ENCODE results near the gene TFDP1. TPM values are rescaled to one million over a fixed set of nuclear protein-coding genes. Genes with fewer than 3 reads are reported as not detected.

TFDP1 gene
- polyA plus RNA-seq, 3 donors: 30.3 to 54.0 (median 37.6) TPM

- peaks cover 4 to 28% of the 10 kb centered on the region in 2 donors for H3K36me3 ChIP-seq (replicated peaks in 1 of 2; ENCODE audit: control insufficient read depth in 1 of 2, insufficient read depth in 2 of 2, low read length in 2 of 2)
- Mint-ChIP-seq H3K4me1 (peaks cover 29% of the 10 kb centered on the region), H3K4me3 (peak overlapping the region; percentile 74 to 88), H3K27ac (peak overlapping the region in 6 of 7 donors; percentile 93 to 98 (median 95)), H3K36me3 (peaks cover 12 to 17% of the 10 kb centered on the region in 2 donors), H3K9me3 (peaks cover 0 to 4% (median 0%) of the 10 kb centered on the region in 7 donors), H3K27me3 (ENCODE audit: low read depth in 3 of 3) (no peaks in the 10 kb centered on the region)
- H3K4me3 ChIP-seq (replicated peaks in 1 of 3; ENCODE audit: low read depth in 2 of 3, low read length in 3 of 3): peak overlapping the region; percentile 14 to 59 (median 27)
- H3K9me3 ChIP-seq (replicated peaks in 1 of 2; ENCODE audit: control insufficient read depth in 1 of 2, insufficient read depth in 1 of 2, low read length in 2 of 2): no peaks in the 10 kb centered on the region
- TF ChIP-seq CTCF (IDR thresholded peaks at IDR 0.05): no peak
- H3K4me2 ChIP-seq (replicated peaks; ENCODE audit: extremely low read depth, low read length, poor library complexity, severe bottlenecking): peak overlapping the region; percentile 66
- intact Hi-C loops (cut with micrococcal nuclease): no loop called here
- peaks cover 35 to 39% of the 10 kb centered on the region in 2 donors for H3K4me1 ChIP-seq (ENCODE audit: control insufficient read depth in 1 of 2, insufficient read depth in 2 of 2, low read length in 2 of 2)
- WGBS (ENCODE audit: insufficient coverage): 39% methylated on average over 14 of the region's 20 CpGs
- H3K27me3 ChIP-seq (ENCODE audit: control insufficient read depth in 2 of 2, insufficient read depth in 2 of 2, low read length in 2 of 2): no peaks in the 10 kb centered on the region
- H3K79me2 ChIP-seq (ENCODE audit: insufficient read depth, low read length): peaks cover 90% of the 10 kb centered on the region
- DNase-seq: peak; percentile 84 to 92 (median 92)
- peak overlapping the region; percentile 90 to 95 for H3K27ac ChIP-seq (ENCODE audit: low read depth in 1 of 2, low read length in 2 of 2)
- no peaks in the 10 kb centered on the region for H4K20me1 ChIP-seq (ENCODE audit: insufficient read depth, low read length)
- H3K9ac ChIP-seq (ENCODE audit: insufficient read depth, low read length, poor library complexity, severe bottlenecking): peak overlapping the region; percentile 55
- peak overlapping the region; percentile 59 for H2AFZ ChIP-seq (ENCODE audit: insufficient read depth, low read depth, low read length, poor library complexity, severe bottlenecking)
Observed at GRCh38 chr13:113616281-113616906, 31.8 kb downstream of the TFDP1 start.

GRCh38 chr13:113616991-113617749 lies 32.6 kb downstream of the TFDP1 start:
- no peak for TF ChIP-seq CTCF (IDR thresholded peaks at IDR 0.05)
- Histone ChIP-seq H3K4me1 (ENCODE audit: control insufficient read depth in 1 of 2, insufficient read depth in 2 of 2, low read length in 2 of 2) (peaks cover 35 to 39% of the 10 kb centered on the region in 2 donors), H3K4me3 (replicated peaks in 1 of 3; ENCODE audit: low read depth in 2 of 3, low read length in 3 of 3) (peak overlapping the region; percentile 14 to 59 (median 27)), H3K36me3 (replicated peaks in 1 of 2; ENCODE audit: control insufficient read depth in 1 of 2, insufficient read depth in 2 of 2, low read length in 2 of 2) (peaks cover 3 to 21% of the 10 kb centered on the region in 2 donors), H3K9me3 (replicated peaks in 1 of 2; ENCODE audit: control insufficient read depth in 1 of 2, insufficient read depth in 1 of 2, low read length in 2 of 2) (no peaks in the 10 kb centered on the region), H3K27me3 (ENCODE audit: control insufficient read depth in 2 of 2, insufficient read depth in 2 of 2, low read length in 2 of 2) (no peaks in the 10 kb centered on the region), H3K79me2 (ENCODE audit: insufficient read depth, low read length) (peaks cover 82% of the 10 kb centered on the region), H3K9ac (ENCODE audit: insufficient read depth, low read length, poor library complexity, severe bottlenecking) (peak overlapping the region; percentile 55), H2AFZ (ENCODE audit: insufficient read depth, low read depth, low read length, poor library complexity, severe bottlenecking) (peak overlapping the region; percentile 59), H4K20me1 (ENCODE audit: insufficient read depth, low read length) (no peaks in the 10 kb centered on the region), H3K4me2 (replicated peaks; ENCODE audit: extremely low read depth, low read length, poor library complexity, severe bottlenecking) (peak overlapping the region; percentile 66), H3K27ac (ENCODE audit: low read depth in 1 of 2, low read length in 2 of 2) (peak overlapping the region; percentile 90 to 95)
- Mint-ChIP-seq H3K4me1 (peaks cover 29% of the 10 kb centered on the region), H3K4me3 (peak overlapping the region; percentile 74 to 88), H3K36me3 (peaks cover 10 to 15% of the 10 kb centered on the region in 2 donors), H3K9me3 (peaks cover 0 to 4% (median 0%) of the 10 kb centered on the region in 7 donors), H3K27ac (peak overlapping the region in 6 of 7 donors; percentile 93 to 98 (median 95)), H3K27me3 (ENCODE audit: low read depth in 3 of 3) (no peaks in the 10 kb centered on the region)
- intact Hi-C loops (cut with micrococcal nuclease): no loop called here
- WGBS (ENCODE audit: insufficient coverage): 61% methylated on average over 18 of the region's 18 CpGs
- DNase-seq: peak; percentile 25 to 41 (median 35)

Data from CD14-positive monocyte (primary cell).